Measurements from ENCODE around the gene CDK13.
"Not testable (repeated sequence)": the region's sequence is repeated elsewhere in the genome, so short reads cannot be mapped to it uniquely, and the experiment has no call there.

CDK13 gene

GRCh38 chr7:40122100-40122939 is 172.3 kb downstream of the CDK13 start:
- H3K9me3 ChIP-seq (ENCODE audit: control insufficient read depth, insufficient read depth, low read length); H3K9ac ChIP-seq (ENCODE audit: low read depth, low read length); H3K36me3 ChIP-seq (ENCODE audit: insufficient read depth, low read length); H3K4me1 ChIP-seq (ENCODE audit: insufficient read depth, low read length): not testable (repeated sequence)

GRCh38 chr7:40122940-40123254 is 172.8 kb downstream of the CDK13 start:
- no peaks in the 10 kb centered on the region for H3K4me1 ChIP-seq (ENCODE audit: insufficient read depth, low read length)
- H3K9ac ChIP-seq (ENCODE audit: low read depth, low read length): no peak overlapping the region
- H3K36me3 ChIP-seq (ENCODE audit: insufficient read depth, low read length): no peaks in the 10 kb centered on the region
- H3K9me3 ChIP-seq (ENCODE audit: control insufficient read depth, insufficient read depth, low read length): no peaks in the 10 kb centered on the region

DNA sequence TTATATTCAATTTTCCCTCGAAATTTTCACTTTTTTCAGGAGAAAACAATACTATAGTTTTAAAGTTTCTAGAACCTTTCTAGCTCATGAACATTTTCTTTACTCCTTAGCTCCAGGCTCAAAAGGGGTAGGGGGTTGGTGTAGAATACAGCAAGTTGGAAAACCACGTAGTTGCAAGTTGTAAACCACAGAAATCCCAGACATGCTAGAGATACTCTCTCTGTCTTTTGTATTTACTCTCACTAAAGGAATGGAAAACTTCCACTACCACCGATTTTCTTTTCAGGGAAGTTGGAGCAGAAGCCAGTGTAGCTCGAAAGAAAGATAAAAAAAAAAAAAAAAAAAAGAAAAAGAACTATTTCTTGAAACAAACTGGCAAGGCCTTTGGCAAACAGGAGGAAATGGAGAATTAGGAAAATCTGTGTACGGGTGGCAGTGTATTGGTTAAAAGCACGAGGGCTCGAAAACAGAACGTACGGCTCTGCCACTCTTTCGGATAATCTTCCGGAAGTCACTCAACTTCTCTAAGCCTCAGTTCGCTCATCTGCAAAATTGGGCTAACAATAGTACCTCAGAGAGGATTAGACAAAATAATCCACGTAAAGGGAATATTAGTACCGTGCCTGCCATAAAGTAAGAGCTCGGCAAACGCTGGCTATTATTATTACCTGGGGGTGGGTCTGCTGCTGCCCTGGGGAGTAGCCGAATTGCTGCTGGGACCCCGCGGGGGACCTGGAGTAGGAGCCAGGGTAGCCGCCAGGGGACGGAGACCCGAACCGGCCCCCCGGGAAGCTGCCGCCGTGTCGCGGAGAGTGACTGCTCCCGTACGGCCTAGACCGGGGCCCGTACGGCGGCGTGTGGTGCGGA is 183.7 kb downstream of the CDK13 start:
- H3K36me3 ChIP-seq (ENCODE audit: insufficient read depth, low read length): peaks cover 2% of the 10 kb centered on the region; the same call in 1 of the 2 replicates
- H3K9me3 ChIP-seq (ENCODE audit: control insufficient read depth, insufficient read depth, low read length): no peaks in the 10 kb centered on the region
- no peaks in the 10 kb centered on the region for H3K4me1 ChIP-seq (ENCODE audit: insufficient read depth, low read length)
- H3K9ac ChIP-seq (ENCODE audit: low read depth, low read length): peak overlapping the region; percentile 86

DNA sequence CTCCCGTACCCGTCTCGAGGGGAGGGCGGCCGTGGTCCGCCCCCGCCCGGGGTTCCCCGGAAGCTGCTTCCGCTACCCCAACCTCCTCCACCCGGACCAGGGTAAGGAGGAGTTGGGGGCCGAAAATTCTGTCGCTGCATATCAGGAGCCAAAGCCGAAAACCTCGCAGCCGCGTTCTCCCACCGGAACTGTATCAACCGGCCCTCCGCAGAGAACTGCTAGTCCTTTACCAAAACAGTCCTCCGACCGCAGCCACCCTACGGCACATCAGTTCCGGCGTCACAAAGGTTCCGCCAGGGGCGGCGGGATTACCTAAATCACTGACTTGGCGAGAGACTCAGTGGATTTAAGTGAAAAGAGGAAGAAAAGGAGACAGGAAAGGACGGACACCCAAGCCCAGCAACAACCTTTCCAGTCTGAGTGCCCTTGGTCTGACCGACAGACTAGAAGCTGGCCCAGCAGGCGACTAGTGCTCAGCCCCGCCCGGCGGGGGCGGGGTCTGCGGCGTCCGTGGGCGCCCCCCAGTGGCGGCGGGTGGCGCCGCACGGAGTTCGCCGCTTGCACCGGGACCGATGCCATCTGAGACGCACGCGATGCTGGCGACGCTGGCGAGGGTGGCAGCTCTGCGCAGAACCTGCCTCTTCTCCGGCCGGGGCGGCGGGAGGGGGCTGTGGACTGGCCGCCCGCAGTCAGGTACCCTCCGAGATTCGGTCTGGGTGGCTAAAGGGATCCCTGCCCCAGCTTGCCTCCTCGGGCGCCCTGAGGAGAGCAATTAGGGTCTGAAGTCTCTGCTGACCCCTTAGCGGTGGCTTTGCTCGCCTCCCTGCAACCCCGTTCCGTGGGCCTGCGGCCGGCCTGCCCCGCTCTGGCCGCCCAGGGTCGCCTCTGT is 184.6 kb downstream of the CDK13 start, which contains the start of the genes MPLKIP and SUGCT:
Gene MPLKIP (minus strand): TSS at position 195 of the 889 bp plus-strand sequence. CDS start 55 bp downstream, at position 140.
Gene SUGCT (plus strand): TSS at position 578 of the 889 bp plus-strand sequence.
- Histone ChIP-seq H3K9me3 (ENCODE audit: control insufficient read depth, insufficient read depth, low read length) (no peaks in the 10 kb centered on the region), H3K9ac (ENCODE audit: low read depth, low read length) (peak within 1 kb of the TSS; percentile 86), H3K4me1 (ENCODE audit: insufficient read depth, low read length) (no peaks in the 10 kb centered on the region), H3K36me3 (ENCODE audit: insufficient read depth, low read length) (peaks cover 2% of the 10 kb centered on the region; the same call in 1 of the 2 replicates)

DNA sequence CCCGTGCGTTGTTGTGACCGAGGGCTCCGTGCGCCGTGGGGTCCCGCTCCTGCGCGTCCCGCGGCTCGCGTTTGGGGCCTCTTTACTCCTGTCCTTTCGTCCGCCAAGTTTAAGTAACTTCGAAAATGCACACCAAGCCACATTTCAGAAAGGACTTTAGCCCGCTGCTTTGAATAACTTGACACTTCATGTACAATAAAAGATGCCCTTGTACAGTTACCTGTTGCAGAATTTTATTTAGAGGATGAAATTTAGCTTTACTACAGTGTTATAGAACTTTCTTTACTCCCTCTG is 185.2 kb downstream of the CDK13 start:
- Histone ChIP-seq H3K9ac (ENCODE audit: low read depth, low read length) (peak overlapping the region; percentile 86; the same call in 1 of the 2 replicates), H3K36me3 (ENCODE audit: insufficient read depth, low read length) (peaks cover 2% of the 10 kb centered on the region; the same call in 1 of the 2 replicates), H3K9me3 (ENCODE audit: control insufficient read depth, insufficient read depth, low read length) (no peaks in the 10 kb centered on the region), H3K4me1 (ENCODE audit: insufficient read depth, low read length) (no peaks in the 10 kb centered on the region)

DNA sequence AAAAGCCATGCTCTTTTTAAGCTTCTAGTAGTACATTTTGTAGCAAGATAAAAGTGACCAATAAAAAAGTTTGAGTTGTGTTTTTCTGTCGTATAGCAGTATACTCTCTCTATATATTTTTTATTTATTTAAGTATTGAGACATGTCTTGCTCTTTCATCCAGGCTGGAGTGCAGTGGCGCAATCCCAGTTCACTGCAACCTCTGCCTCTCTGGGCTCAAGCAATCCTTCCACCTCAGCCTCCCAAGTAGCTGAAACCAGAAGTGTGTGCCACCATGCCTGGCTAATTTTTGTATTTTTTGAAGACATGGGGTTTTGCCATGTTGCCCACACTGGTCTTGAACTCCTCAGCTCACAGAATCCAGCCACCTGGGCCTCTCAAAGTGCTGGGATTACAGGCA is 187.5 kb downstream of the CDK13 start:
- Histone ChIP-seq H3K4me1 (ENCODE audit: insufficient read depth, low read length) (no peaks in the 10 kb centered on the region), H3K36me3 (ENCODE audit: insufficient read depth, low read length) (no peaks in the 10 kb centered on the region), H3K9me3 (ENCODE audit: control insufficient read depth, insufficient read depth, low read length) (no peaks in the 10 kb centered on the region), H3K9ac (ENCODE audit: low read depth, low read length) (no peak overlapping the region)

- H3K36me3 ChIP-seq (ENCODE audit: insufficient read depth, low read length): no peaks in the 10 kb centered on the region
- no peaks in the 10 kb centered on the region for H3K9me3 ChIP-seq (ENCODE audit: control insufficient read depth, insufficient read depth, low read length)
- H3K4me1 ChIP-seq (ENCODE audit: insufficient read depth, low read length): no peaks in the 10 kb centered on the region
- no peak overlapping the region for H3K9ac ChIP-seq (ENCODE audit: low read depth, low read length)
Measured at GRCh38 chr7:40138973-40139372, 188.9 kb downstream of the CDK13 start.

- not testable (repeated sequence) for H3K4me1 ChIP-seq (ENCODE audit: insufficient read depth, low read length); H3K36me3 ChIP-seq (ENCODE audit: insufficient read depth, low read length); H3K9ac ChIP-seq (ENCODE audit: low read depth, low read length)
Measured at GRCh38 chr7:40139891-40140290, 189.8 kb downstream of the CDK13 start.

GRCh38 chr7:40141916-40142315 is 191.9 kb downstream of the CDK13 start:
- not testable (repeated sequence) for H3K36me3 ChIP-seq (ENCODE audit: insufficient read depth, low read length); H3K9ac ChIP-seq (ENCODE audit: low read depth, low read length); H3K9me3 ChIP-seq (ENCODE audit: control insufficient read depth, insufficient read depth, low read length); H3K4me1 ChIP-seq (ENCODE audit: insufficient read depth, low read length)

More at GRCh38 chr7:40139891-40140290, 189.8 kb downstream of the CDK13 start:
- H3K9me3 ChIP-seq (ENCODE audit: control insufficient read depth, insufficient read depth, low read length): not testable (repeated sequence)

GRCh38 chr7:40145596-40146130 is 195.6 kb downstream of the CDK13 start:
- H3K4me1 ChIP-seq (ENCODE audit: insufficient read depth, low read length); H3K9me3 ChIP-seq (ENCODE audit: control insufficient read depth, insufficient read depth, low read length); H3K9ac ChIP-seq (ENCODE audit: low read depth, low read length); H3K36me3 ChIP-seq (ENCODE audit: insufficient read depth, low read length): not testable (repeated sequence)

GRCh38 chr7:40147371-40148246 is 197.6 kb downstream of the CDK13 start:
- Histone ChIP-seq H3K4me1 (ENCODE audit: insufficient read depth, low read length) (0 out of 2 replicates have a peak, but pooled peaks cover 7% of the 10 kb centered on the region), H3K9ac (ENCODE audit: low read depth, low read length) (no peak overlapping the region), H3K9me3 (ENCODE audit: control insufficient read depth, insufficient read depth, low read length) (no peaks in the 10 kb centered on the region; the same call in 1 of the 2 replicates), H3K36me3 (ENCODE audit: insufficient read depth, low read length) (no peaks in the 10 kb centered on the region)

GRCh38 chr7:40148247-40148580 is 198.2 kb downstream of the CDK13 start:
- H3K9ac ChIP-seq (ENCODE audit: low read depth, low read length); H3K4me1 ChIP-seq (ENCODE audit: insufficient read depth, low read length); H3K36me3 ChIP-seq (ENCODE audit: insufficient read depth, low read length); H3K9me3 ChIP-seq (ENCODE audit: control insufficient read depth, insufficient read depth, low read length): not testable (repeated sequence)

- H3K4me1 ChIP-seq (ENCODE audit: insufficient read depth, low read length): 0 out of 2 replicates have a peak, but pooled peaks cover 7% of the 10 kb centered on the region
- no peak overlapping the region for H3K9ac ChIP-seq (ENCODE audit: low read depth, low read length)
- H3K9me3 ChIP-seq (ENCODE audit: control insufficient read depth, insufficient read depth, low read length): no peaks in the 10 kb centered on the region; the same call in 1 of the 2 replicates
Measured at GRCh38 chr7:40148671-40149070, 198.6 kb downstream of the CDK13 start.

More at GRCh38 chr7:40148671-40149070, 198.6 kb downstream of the CDK13 start:
- H3K36me3 ChIP-seq (ENCODE audit: insufficient read depth, low read length): no peaks in the 10 kb centered on the region
